HG03442 (cell line): ENCODE measurements around the gene MAT2B.

Experiments used
- ATAC-seq: cut with Tn5 transposase; IDR thresholded peaks from one replicate; pipeline ENCODE4 v1.9.1; 2021; ENCODE audit warnings: mild to moderate bottlenecking, moderate library complexity; ENCODE audit not compliant: unreplicated experiment

The MAT2B gene

GRCh38 chr5:163505368-163506094 lies at the start of gene MAT2B:
TSS of gene MAT2B (plus strand) at chr5:163505619. CDS start at chr5:163505687, 68 bp downstream.
- ATAC-seq: peak; percentile 84

GRCh38 chr5:163456029-163456589 lies 49.3 kb upstream of the MAT2B start:
- no peak for ATAC-seq

GRCh38 chr5:163456840-163457239 lies 48.6 kb upstream of the MAT2B start:
- ATAC-seq: no peak

GRCh38 chr5:163458778-163459385 lies 46.5 kb upstream of the MAT2B start:
- ATAC-seq: no peak

- no peak for ATAC-seq
Measured at GRCh38 chr5:163459462-163459818, 46.0 kb upstream of the MAT2B start.

GRCh38 chr5:163459819-163460561 lies 45.4 kb upstream of the MAT2B start, which contains the start of gene NUDCD2:
TSS of gene NUDCD2 (minus strand) at chr5:163460102. CDS start at chr5:163460050, 52 bp downstream.
- peak; percentile 78 for ATAC-seq

GRCh38 chr5:163460562-163461171 lies 44.8 kb upstream of the MAT2B start, which contains the start of gene HMMR:
TSS of gene HMMR (plus strand) at chr5:163460632. CDS start at chr5:163460693, 61 bp downstream.
- ATAC-seq: no peak

- ATAC-seq: no peak
Measured at GRCh38 chr5:163463063-163463435, 42.4 kb upstream of the MAT2B start.

- no peak for ATAC-seq
Measured at GRCh38 chr5:163467682-163468081, 37.7 kb upstream of the MAT2B start.

GRCh38 chr5:163473635-163474243 lies 31.7 kb upstream of the MAT2B start:
- peak; percentile 85 for ATAC-seq

- ATAC-seq: no peak
Measured at GRCh38 chr5:163475411-163475810, 30.0 kb upstream of the MAT2B start.

- ATAC-seq: no peak
Measured at GRCh38 chr5:163478126-163478981, 27.1 kb upstream of the MAT2B start.

- no peak for ATAC-seq
Measured at GRCh38 chr5:163478982-163479271, 26.5 kb upstream of the MAT2B start.

- no peak for ATAC-seq
Measured at GRCh38 chr5:163489055-163489744, 16.2 kb upstream of the MAT2B start.

GRCh38 chr5:163489745-163490075 lies 15.7 kb upstream of the MAT2B start:
- no peak for ATAC-seq

- no peak for ATAC-seq
Measured at GRCh38 chr5:163496286-163496685, 9.1 kb upstream of the MAT2B start.

- ATAC-seq: peak; percentile 56
Measured at GRCh38 chr5:163497315-163497714, 8.1 kb upstream of the MAT2B start.

- no peak for ATAC-seq
Measured at GRCh38 chr5:163498886-163499285, 6.5 kb upstream of the MAT2B start.

- ATAC-seq: no peak
Measured at GRCh38 chr5:163502521-163502920, 2.9 kb upstream of the MAT2B start.
